Upper lobe of left lung (tissue), 6 donors: ENCODE measurements around the gene LAMA3. TPM values are rescaled to one million over a fixed set of nuclear protein-coding genes. Genes with fewer than 3 reads are reported as not detected.

Source experiments
- ATAC-seq, 2 donors: fragments of 200-7000 bp; cut with Tn5 transposase; one replicate each; pipeline ENCODE4 v1.9.1; 2022; ENCODE audit warnings: mild to moderate bottlenecking in 2 of 2, moderate library complexity in 2 of 2; ENCODE audit not compliant: low FRiP score in 2 of 2
- DNase-seq, 2 donors: peaks; one replicate each; pipeline ENCODE4 v3.0.0-alpha.2; 2019 to 2020
- H3K27ac ChIP-seq, 4 donors: fragments of 200-600 bp; sonication (generic); one replicate each; pipeline ENCODE4 v1.5.1; 2016 to 2019
- H3K27me3 ChIP-seq, 4 donors: fragments of 200-600 bp; sonication (generic); one replicate each; pipeline ENCODE4 v1.5.1; 2017 to 2019
- H3K36me3 ChIP-seq, 4 donors: fragments of 200-600 bp; sonication (generic); one replicate each; pipeline ENCODE4 v1.5.1; 2016 to 2019
- H3K4me1 ChIP-seq, 4 donors: fragments of 200-600 bp; sonication (generic); one replicate each; pipeline ENCODE4 v1.5.1; 2018 to 2019
- H3K4me3 ChIP-seq, 4 donors: fragments of 200-600 bp; sonication (generic); one replicate each; pipeline ENCODE4 v1.5.1; 2017 to 2019; ENCODE audit warnings: mild to moderate bottlenecking in 2 of 4, moderate library complexity in 1 of 4
- H3K9me3 ChIP-seq, 4 donors: fragments of 200-600 bp; sonication (generic); one replicate each; pipeline ENCODE4 v1.5.1; 2018 to 2019
- CTCF ChIP-seq, 6 experiments: fragments of 450-650 bp in 4 of 6; fragments of 200-600 bp in 2 of 6; sonication (generic) in 2 of 6; IDR thresholded peaks; one replicate each; pipeline ENCODE4 v1.5.1; 2016 to 2019; ENCODE audit warnings: antibody characterized with exemption in 6 of 6
- EP300 ChIP-seq, 4 donors: sonication (generic); formaldehyde crosslinking; IDR thresholded peaks; one replicate each; pipeline ENCODE4 v1.5.1; 2017; ENCODE audit warnings: antibody characterized with exemption in 4 of 4, control low read depth in 2 of 4
- POLR2A ChIP-seq, 4 donors: fragments of 450-650 bp; IDR thresholded peaks; one replicate each; pipeline ENCODE4 v1.5.1; 2016 to 2017; ENCODE audit warnings: antibody characterized with exemption in 4 of 4, mild to moderate bottlenecking in 2 of 4
- POLR2AphosphoS5 ChIP-seq, 2 donors: sonication (generic); formaldehyde crosslinking; IDR thresholded peaks; one replicate each; pipeline ENCODE4 v1.5.1; 2017; ENCODE audit warnings: antibody characterized with exemption in 2 of 2
- WGBS, 2 donors: methylation state at CpG; one replicate each; pipeline ENCODE4 v1.1.5; 2017 to 2018; 5-methylcytosine and 5-hydroxymethylcytosine counted together
- total RNA-seq, 6 donors: library from RNA; depleted of rRNA in 4 of 6; stranded (reverse); fragments of >200 nt in 4 of 6; gene quantifications; one replicate each; pipeline versions ENCODE4 v1.1.0 to v1.2.1, GENCODE V29; 2016 to 2021
- donor health status: DM: no; HTN: no; CAD: no; lungs with moderate emphysema.
- donor health status: DM: no; HTN: yes; CAD: no; lungs with severe emphysema.

LAMA3 gene
- total RNA-seq, 6 donors from 2014 or later = 88.2 to 202 (median 141) TPM

- H3K27me3 ChIP-seq = no peaks in the 10 kb centered on the region
- H3K9me3 ChIP-seq = no peaks in the 10 kb centered on the region
- no peaks in the 10 kb centered on the region for H3K36me3 ChIP-seq
- TF ChIP-seq EP300 (IDR thresholded peaks at IDR 0.05) = no peak
- TF ChIP-seq POLR2A (IDR thresholded peaks at IDR 0.05) = no peak
- no peak for TF ChIP-seq CTCF (IDR thresholded peaks at IDR 0.05)
- no peak for TF ChIP-seq POLR2AphosphoS5 (IDR thresholded peaks at IDR 0.05)
- no peak overlapping the region for H3K27ac ChIP-seq
- ATAC-seq (no peak), DNase-seq (no peak)
- peaks cover 0 to 9% (median 1%) of the 10 kb centered on the region in 4 donors for H3K4me1 ChIP-seq
- WGBS, 2 donors = 98 to 99% methylated on average over 3 to 4 of the region's 4 CpGs
- no peak overlapping the region for H3K4me3 ChIP-seq
Observed at GRCh38 chr18:23968638-23969604, 279.7 kb downstream of the LAMA3 start.

GRCh38 chr18:23969664-23970063 lies 280.4 kb downstream of the LAMA3 start:
- no peaks in the 10 kb centered on the region for H3K36me3 ChIP-seq
- no peak for TF ChIP-seq CTCF (IDR thresholded peaks at IDR 0.05)
- TF ChIP-seq POLR2AphosphoS5 (IDR thresholded peaks at IDR 0.05) = no peak
- no peak for TF ChIP-seq EP300 (IDR thresholded peaks at IDR 0.05)
- no peak for TF ChIP-seq POLR2A (IDR thresholded peaks at IDR 0.05)
- H3K9me3 ChIP-seq = no peaks in the 10 kb centered on the region
- peaks cover 0 to 9% (median 1%) of the 10 kb centered on the region in 4 donors for H3K4me1 ChIP-seq
- no peak overlapping the region for H3K4me3 ChIP-seq
- no peaks in the 10 kb centered on the region for H3K27me3 ChIP-seq
- WGBS, 2 donors = 77 to 82% methylated on average over 6 of the region's 6 CpGs
- ATAC-seq (no peak), DNase-seq (no peak)
- H3K27ac ChIP-seq = no peak overlapping the region

- 66 to 72% methylated on average over 7 of the region's 7 CpGs for WGBS, 2 donors
- peak overlapping the region in 1 of 4 donors; percentile 17 for H3K27ac ChIP-seq
- no peak for DNase-seq
- no peaks in the 10 kb centered on the region for H3K36me3 ChIP-seq
- peaks cover 0 to 9% (median 1%) of the 10 kb centered on the region in 4 donors for H3K4me1 ChIP-seq
- H3K9me3 ChIP-seq = no peaks in the 10 kb centered on the region
- no peak for TF ChIP-seq EP300 (IDR thresholded peaks at IDR 0.05)
- TF ChIP-seq CTCF (IDR thresholded peaks at IDR 0.05) = no peak
- TF ChIP-seq POLR2AphosphoS5 (IDR thresholded peaks at IDR 0.05) = no peak
- TF ChIP-seq POLR2A (IDR thresholded peaks at IDR 0.05) = peak in 1 of 4 donors; percentile 8
- H3K4me3 ChIP-seq = no peak overlapping the region
- H3K27me3 ChIP-seq = no peaks in the 10 kb centered on the region
- peak in 1 of 2 donors; percentile 23 for ATAC-seq
Observed at GRCh38 chr18:23970161-23971096, 281.2 kb downstream of the LAMA3 start.

GRCh38 chr18:23971097-23971440 lies 281.8 kb downstream of the LAMA3 start:
- no peak overlapping the region for H3K4me3 ChIP-seq
- DNase-seq (no peak), ATAC-seq (no peak)
- no peaks in the 10 kb centered on the region for H3K36me3 ChIP-seq
- no peaks in the 10 kb centered on the region for H3K27me3 ChIP-seq
- 76 to 83% methylated on average over 5 of the region's 5 CpGs for WGBS, 2 donors
- TF ChIP-seq POLR2A (IDR thresholded peaks at IDR 0.05) = no peak
- TF ChIP-seq CTCF (IDR thresholded peaks at IDR 0.05) = no peak
- TF ChIP-seq POLR2AphosphoS5 (IDR thresholded peaks at IDR 0.05) = no peak
- TF ChIP-seq EP300 (IDR thresholded peaks at IDR 0.05) = no peak
- no peak overlapping the region for H3K27ac ChIP-seq
- H3K9me3 ChIP-seq = no peaks in the 10 kb centered on the region
- peaks cover 0 to 9% (median 1%) of the 10 kb centered on the region in 4 donors for H3K4me1 ChIP-seq
